Fibroblast of upper back skin (primary cell): ENCODE results near the gene NT5DC4.

ENCODE experiments used
- DNase-seq: peaks from one replicate; pipeline ENCODE4 v3.0.0-alpha.2; 2013

The NT5DC4 gene

DNA sequence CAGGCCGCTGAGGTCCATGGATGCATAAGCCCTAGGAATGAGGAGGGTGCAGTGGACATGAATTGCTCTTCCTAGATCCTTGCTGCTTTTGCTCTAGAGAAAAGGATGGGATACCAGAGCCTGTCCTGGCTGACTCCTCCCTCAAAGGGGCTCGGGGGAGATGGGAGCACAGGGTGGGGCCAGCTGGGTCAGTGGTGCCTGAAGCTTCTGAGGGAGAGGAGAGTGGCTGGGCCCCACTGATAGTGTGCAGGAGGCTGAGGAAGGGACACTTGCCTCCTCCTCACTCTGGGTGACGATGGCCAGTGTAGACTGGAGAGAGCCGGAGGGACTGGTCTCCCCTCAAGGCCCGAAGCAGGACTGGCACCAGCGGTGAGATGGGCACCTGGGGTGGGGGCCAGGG is at the start of gene NT5DC4:
Gene NT5DC4, plus strand, starts transcription at position 236 of the 400 bp plus-strand sequence. Its CDS starts 60 bp downstream, at position 296.
- DNase-seq, result no peak

GRCh38 chr2:112671801-112672200 is 49.0 kb upstream of the NT5DC4 start:
- no peak for DNase-seq

GRCh38 chr2:112673008-112673407 is 47.8 kb upstream of the NT5DC4 start:
- DNase-seq, result no peak

GRCh38 chr2:112674229-112674628 is 46.6 kb upstream of the NT5DC4 start:
- DNase-seq, result peak; percentile 5

- DNase-seq, result no peak
These were observed 41.3 kb upstream of the NT5DC4 start for GRCh38 chr2:112679484-112679883.

DNA sequence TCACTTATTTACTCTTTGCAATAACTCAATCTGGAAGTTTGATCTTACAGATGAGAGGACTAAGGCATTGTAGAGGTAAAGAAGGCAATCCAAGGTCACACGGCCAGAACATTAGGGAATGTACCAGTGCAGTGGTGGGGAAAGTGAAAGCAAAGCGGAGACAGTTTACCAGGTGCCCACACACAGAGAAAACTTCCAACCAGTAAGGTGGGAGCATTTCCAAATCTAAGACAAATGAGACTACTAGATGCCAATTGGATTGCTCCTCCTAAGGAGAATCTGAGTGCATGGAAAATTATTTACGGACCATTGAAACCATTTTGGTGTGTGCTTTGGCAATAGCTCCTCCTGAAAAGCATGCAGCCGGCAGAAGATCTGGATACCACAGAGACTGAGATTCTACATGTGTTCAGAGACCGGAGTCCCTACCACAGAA is 40.1 kb upstream of the NT5DC4 start:
- no peak for DNase-seq

- no peak for DNase-seq
These were observed 38.7 kb upstream of the NT5DC4 start for GRCh38 chr2:112682101-112682500.

GRCh38 chr2:112683550-112684414 is 37.0 kb upstream of the NT5DC4 start:
- DNase-seq, result no peak

DNA sequence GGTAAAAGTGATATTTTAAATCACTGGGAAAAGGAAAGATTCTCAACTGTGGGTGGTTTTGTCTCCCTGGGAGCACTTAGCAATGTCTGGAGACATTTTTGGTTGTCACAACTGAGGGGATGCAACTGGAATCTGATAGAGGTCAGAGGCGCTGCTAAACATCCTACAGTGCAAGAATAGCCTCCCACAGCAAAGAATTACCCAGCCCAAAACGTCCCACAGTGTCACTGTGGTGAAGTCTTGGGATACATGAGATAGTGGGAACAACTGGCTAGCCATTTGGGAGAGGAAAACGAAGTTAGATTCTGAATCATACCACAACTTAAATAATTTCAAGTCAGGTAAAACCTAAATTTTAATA is 36.4 kb upstream of the NT5DC4 start:
- DNase-seq, result no peak

- DNase-seq, result no peak
These were observed 35.4 kb upstream of the NT5DC4 start for GRCh38 chr2:112685271-112685884.

DNA sequence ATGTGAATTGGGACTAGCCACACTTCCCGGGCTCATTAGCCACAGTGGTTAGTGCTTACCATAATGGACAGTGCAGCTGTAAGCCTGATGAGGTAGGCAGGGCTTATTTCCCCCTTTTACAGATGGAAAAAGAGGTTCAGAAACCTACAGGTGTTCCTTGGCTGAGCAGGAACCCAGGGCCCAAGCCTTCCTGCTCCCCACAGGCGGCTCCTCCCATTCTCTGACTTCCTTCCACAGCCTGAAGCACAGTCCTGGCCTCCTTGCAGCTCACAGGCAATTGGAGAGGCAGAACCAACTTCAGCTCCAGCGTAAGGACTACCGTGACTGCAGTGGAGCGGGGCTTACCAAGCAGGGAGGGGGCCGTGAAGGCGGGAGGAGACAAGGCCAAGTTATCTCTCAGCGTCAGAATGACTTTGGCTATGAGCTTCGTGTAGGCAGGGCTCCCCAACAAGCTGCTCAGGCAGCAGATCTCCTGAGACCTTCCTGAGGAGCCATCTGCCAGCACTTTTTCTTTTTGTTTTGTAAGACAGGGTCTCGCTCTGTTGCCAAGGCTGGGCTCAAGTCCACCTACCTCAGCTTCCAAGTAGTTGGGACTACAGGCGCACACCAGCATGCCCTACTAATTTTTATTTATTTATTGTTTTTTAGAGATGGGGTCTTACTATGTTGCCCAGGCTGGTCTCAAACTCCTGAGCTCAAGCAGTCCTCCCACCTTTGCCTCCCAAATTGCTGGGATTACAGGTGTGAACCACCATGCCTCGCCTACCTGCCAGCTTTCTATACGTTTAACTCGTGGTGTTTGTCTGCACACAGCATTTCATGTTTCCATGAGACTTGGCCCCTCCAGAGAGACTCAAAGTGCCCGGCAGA is 34.2 kb upstream of the NT5DC4 start:
- no peak for DNase-seq

- DNase-seq, result no peak
These were observed 33.3 kb upstream of the NT5DC4 start for GRCh38 chr2:112687522-112687921.

- no peak for DNase-seq
These were observed 32.5 kb upstream of the NT5DC4 start for GRCh38 chr2:112688086-112688880.

- DNase-seq, result peak; percentile 22
These were observed 29.9 kb upstream of the NT5DC4 start for GRCh38 chr2:112690853-112691401.

- DNase-seq, result peak; percentile 14
These were observed 28.9 kb upstream of the NT5DC4 start for GRCh38 chr2:112691881-112692281.

- peak; percentile 84 for DNase-seq
These were observed 28.3 kb upstream of the NT5DC4 start for GRCh38 chr2:112692495-112692911.

DNA sequence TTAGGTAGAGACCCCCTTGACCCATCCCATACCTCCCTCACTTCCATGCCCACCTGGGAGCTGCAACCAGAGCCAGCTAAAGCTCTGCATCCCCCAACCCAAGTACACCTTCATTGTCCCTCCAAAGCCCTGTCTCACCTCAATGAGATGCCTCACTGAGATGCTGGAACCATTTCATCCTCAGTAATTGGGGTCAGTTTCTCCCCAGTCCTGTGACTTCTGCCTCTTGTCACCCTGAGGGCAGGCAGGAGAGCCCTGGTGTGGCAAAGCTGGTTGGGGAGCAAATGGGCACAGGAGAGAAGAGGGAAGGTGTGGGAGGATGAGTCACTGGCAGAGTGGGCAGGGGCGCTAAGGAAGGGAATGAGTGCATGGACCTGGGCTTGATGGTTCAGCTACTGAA is 27.9 kb upstream of the NT5DC4 start:
- DNase-seq, result no peak

DNA sequence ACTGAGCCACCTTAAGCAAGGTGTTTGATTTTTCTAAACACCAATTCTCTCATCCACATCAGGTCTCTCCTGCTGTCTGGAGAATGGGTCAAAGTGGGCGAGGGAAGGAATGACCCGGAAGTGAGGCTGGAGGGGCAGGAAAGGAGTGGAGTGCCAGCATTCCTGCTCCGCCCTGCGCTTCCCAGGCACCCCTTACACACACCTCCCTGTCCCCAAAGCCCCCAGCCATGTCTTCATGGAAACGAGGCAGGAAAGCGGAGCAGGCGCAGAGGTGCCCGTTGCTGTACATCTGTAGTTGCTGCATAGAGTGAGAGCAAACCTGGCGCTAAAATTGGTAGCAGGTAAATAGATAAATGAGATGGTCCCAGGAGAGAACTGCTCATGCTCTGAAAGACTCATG is 27.2 kb upstream of the NT5DC4 start:
- DNase-seq, result no peak

- DNase-seq, result no peak
These were observed 26.6 kb upstream of the NT5DC4 start for GRCh38 chr2:112694182-112694581.

DNA sequence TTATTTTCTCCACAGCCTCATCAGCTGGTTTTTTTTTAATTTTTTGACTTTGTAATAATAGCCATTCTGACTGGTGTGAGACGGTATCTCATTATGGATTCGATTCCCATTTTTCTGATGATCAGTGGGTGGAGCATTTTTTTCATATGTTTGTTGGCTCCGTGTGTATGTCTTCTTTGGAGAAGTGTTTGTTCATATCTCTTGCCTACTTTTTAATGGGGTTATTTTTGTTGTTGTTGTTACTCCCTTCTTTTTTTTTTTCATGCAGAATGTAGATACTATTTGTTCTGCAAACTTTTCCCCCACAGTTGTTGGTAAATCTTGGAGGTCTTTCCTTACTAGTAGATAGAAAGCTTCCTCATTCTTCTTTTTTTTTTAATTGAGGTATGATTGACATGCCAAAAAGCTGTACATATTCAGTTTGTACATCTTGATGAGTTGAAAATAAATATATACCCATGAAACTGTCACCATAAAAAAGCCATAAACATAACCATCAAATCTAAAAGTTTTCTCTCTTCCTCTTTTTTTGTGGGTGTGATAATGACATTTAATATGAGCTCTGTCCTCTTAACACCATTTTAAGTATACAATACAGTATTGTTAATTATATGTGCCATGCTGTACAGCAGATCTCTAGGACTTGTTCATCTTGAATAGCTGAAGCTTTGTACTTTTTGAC is 21.8 kb upstream of the NT5DC4 start:
- DNase-seq, result no peak

DNA sequence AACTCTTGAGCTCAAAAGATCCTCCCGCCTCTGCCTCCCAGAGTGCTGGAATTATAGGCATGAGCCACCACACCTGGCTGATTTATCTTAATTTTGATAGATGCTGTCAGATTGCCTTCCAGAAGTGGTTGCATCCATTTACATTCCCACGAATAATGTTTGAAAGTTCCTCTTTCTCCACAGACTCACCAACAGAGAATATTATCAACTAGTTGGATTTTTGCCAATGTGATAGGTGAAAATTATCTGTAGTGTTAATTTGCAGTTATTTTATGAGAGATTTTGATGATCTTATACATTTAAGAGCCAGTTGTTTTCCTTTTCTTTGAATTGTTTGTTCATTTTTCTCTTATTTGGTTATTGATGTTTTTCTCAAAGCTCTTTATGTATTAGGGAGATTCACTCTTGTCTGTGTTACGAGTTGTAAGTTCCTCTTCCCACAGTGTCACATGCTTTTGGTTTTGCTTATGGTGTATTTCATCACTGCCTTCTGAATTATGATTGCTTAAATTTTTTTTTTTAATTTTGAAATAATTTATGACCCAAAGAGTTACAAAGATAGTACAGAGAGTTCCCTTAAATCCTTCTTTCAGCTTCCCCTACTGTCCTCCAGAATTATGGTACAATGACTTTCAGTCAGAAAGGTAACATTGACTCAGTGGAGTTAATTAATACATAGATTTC is 20.7 kb upstream of the NT5DC4 start:
- no peak for DNase-seq
